Right atrium auricular region (tissue), 2 donors: Measurements from ENCODE around the gene YAF2. TPM values are rescaled to one million over a fixed set of nuclear protein-coding genes. Genes with fewer than 3 reads are reported as not detected.

ENCODE experiments used
- DNase-seq: peaks from one replicate; pipeline ENCODE4 v3.0.0-alpha.2; 2019; ENCODE audit warnings: low spot score
- H3K27ac ChIP-seq, 2 donors: fragments of 200-600 bp; sonication (generic); 1 replicate in 1 of 2; 2 replicates in 1 of 2; pipeline ENCODE4 v1.5.1; 2016 to 2019
- H3K27me3 ChIP-seq, 2 donors: fragments of 200-600 bp; sonication (generic); one replicate each; pipeline versions ENCODE4 v1.5.1 to v1.6.0; 2017 to 2019
- H3K36me3 ChIP-seq: fragments of 200-600 bp; sonication (generic); one replicate; pipeline ENCODE4 v1.5.1; 2016
- H3K4me1 ChIP-seq, 2 donors: fragments of 200-600 bp; sonication (generic); one replicate each; pipeline versions ENCODE4 v1.5.1 to v1.6.0; 2017 to 2019
- H3K4me3 ChIP-seq, 2 donors: fragments of 200-600 bp; sonication (generic); 1 replicate in 1 of 2; 2 replicates in 1 of 2; pipeline ENCODE4 v1.5.1; 2017 to 2019; ENCODE audit warnings: mild to moderate bottlenecking in 1 of 2, moderate library complexity in 1 of 2
- H3K9me3 ChIP-seq, 2 donors: fragments of 200-600 bp; sonication (generic); one replicate each; pipeline ENCODE4 v1.5.1; 2019
- CTCF ChIP-seq, 2 donors: fragments of 200-600 bp; sonication (generic); IDR thresholded peaks; one replicate each; pipeline ENCODE4 v1.5.1; 2019; ENCODE audit warnings: antibody characterized with exemption in 2 of 2
- total RNA-seq, 2 donors: library from RNA; depleted of rRNA; stranded (reverse); fragments of >200 nt; gene quantifications; one replicate each; pipeline ENCODE4 v1.1.0, GENCODE V29; 2016

The YAF2 gene
- total RNA-seq, 2 donors from 2014 or later = 54.3 to 63.2 TPM

- H3K27ac ChIP-seq = no peak overlapping the region
- no peak for DNase-seq
- no peaks in the 10 kb centered on the region for H3K36me3 ChIP-seq
- TF ChIP-seq CTCF (IDR thresholded peaks at IDR 0.05) = no peak
- H3K4me3 ChIP-seq = no peak overlapping the region
- peaks cover 0 to 7% of the 10 kb centered on the region in 2 donors for H3K9me3 ChIP-seq
- H3K27me3 ChIP-seq = no peaks in the 10 kb centered on the region
- no peaks in the 10 kb centered on the region for H3K4me1 ChIP-seq
These were observed 129.0 kb downstream of the YAF2 start for GRCh38 chr12:42109031-42109430.

Other genes starting within 250 kb of the YAF2 start
- gene GXYLT1, start 93.4 kb downstream of the YAF2 start, total RNA-seq = 1 to 10 TPM; 5.9 TPM
- gene ZCRB1, start 87.8 kb upstream of the YAF2 start, total RNA-seq = 10 to 100 TPM; 22.7 to 50.2 TPM
- gene PPHLN1, start 87.9 kb upstream of the YAF2 start, total RNA-seq = 10 to 100 TPM; 36.6 to 46.6 TPM